Measurements from ENCODE around the gene CROCC. TPM values are rescaled to one million over a fixed set of nuclear protein-coding genes. Genes with fewer than 3 reads are reported as not detected.
"Not testable (repeated sequence)": the region's sequence is repeated elsewhere in the genome, so short reads cannot be mapped to it uniquely, and the experiment has no call there.

The CROCC gene
- total RNA-seq, 1 donor from 2014 or later, result 11.8 TPM

GRCh38 chr1:16964169-16964568 lies 42.4 kb downstream of the CROCC start:
- ATAC-seq; DNase-seq (ENCODE audit: low spot score): not testable (repeated sequence)

GRCh38 chr1:16965486-16966067 lies 43.8 kb downstream of the CROCC start:
- ATAC-seq (no peak), DNase-seq (ENCODE audit: low spot score) (no peak)

- DNase-seq (ENCODE audit: low spot score) (no peak), ATAC-seq (no peak)
Observed at GRCh38 chr1:16966282-16966681, 44.6 kb downstream of the CROCC start.

DNA sequence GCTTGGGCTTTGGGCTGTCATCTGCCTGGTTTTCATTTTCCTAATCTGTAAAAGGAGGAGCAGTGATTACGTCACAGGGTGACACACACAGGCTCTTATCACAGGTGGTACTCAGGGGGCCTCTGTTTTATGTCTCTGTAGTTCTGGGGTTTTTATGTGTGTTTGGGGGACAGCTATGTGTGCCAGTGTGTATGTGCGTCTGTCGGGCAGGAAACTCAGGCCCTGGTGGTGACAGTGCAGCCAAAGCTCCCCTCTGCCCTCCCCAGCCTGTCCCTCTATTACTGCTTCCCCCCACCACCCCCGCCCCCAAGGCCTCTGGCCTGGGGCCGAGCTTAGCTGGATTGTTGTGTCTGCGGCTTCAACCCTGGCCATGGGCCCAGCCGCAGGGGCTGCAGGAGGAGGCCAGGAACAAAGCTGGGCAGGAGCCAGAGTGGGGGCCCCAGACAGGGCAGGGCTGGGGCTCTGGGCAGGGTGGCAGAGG lies 45.4 kb downstream of the CROCC start:
- ATAC-seq, result no peak

GRCh38 chr1:16967962-16968361 lies 46.2 kb downstream of the CROCC start:
- ATAC-seq (no peak), DNase-seq (ENCODE audit: low spot score) (no peak)

More for the DNA sequence above, 45.4 kb downstream of the CROCC start:
- DNase-seq (ENCODE audit: low spot score), result no peak

DNA sequence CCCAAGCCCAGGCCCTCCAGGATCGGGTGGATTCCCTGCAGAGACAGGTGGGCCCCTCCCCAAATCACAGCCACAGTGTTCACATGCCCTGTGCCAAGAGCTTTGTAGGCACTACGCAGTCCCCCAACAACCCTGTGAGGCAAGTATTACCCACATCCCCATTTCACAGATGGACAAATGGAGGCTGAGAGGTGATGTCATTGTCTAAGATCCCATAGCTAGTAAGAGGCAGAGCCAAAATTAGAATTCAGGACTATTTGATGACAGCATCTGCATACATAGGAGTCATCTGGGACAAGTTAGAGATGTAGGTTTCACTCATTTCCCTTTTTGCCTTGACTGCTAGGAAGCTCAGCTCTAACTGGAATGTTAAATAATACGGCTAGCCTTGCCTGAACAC lies 46.6 kb downstream of the CROCC start:
- DNase-seq (ENCODE audit: low spot score) (no peak), ATAC-seq (no peak)

- DNase-seq (ENCODE audit: low spot score) (no peak), ATAC-seq (no peak)
Observed at GRCh38 chr1:16969057-16969611, 47.4 kb downstream of the CROCC start.

DNA sequence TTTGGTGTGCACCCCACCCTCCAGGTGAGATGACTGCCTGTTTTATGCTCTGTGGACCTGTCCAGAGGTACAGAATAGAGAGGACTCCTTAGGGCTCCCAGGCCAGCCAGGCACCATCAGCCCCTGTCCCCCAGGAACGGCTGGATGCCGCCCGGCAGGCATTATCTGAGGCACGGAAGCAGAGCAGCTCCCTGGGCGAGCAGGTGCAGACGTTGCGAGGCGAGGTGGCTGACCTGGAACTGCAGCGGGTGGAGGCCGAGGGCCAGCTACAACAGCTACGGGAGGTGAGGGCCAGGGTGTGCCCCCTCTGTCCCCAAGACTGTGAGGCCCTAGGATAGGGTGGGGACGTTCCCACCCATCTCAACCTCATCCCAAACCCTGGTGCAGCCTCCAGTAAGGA lies 47.9 kb downstream of the CROCC start:
- ATAC-seq (no peak), DNase-seq (ENCODE audit: low spot score) (no peak)

DNA sequence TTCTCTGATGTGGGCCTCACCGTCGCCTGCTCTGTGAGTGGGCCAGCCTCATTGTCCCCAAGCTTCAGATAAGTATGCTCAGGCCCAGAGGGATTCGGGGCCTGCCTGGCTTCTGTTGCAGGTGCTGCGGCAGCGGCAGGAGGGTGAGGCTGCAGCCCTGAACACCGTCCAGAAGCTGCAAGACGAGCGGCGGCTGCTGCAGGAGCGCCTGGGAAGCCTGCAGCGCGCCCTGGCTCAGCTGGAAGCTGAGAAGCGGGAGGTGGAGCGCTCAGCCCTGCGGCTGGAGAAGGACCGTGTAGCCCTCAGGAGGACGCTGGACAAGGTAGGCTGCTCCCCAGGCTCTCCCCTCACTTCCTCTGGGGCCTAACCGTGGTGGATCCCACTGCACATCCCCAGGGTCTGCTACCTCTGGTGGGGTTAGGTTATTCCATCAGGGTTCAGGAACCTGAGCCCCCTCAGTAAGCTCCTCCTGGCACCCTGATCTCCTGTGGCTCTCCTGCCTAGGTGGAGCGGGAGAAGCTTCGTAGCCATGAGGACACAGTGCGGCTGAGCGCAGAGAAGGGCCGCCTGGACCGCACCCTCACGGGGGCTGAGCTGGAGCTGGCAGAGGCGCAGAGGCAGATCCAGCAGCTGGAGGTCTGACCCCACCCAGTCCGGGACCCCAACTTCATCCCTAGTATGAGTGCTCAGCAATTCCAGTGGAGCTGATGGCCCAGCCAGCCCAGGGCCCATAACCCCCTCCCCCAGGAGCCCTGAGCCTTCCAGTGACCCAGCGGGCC lies 48.6 kb downstream of the CROCC start:
- no peak for ATAC-seq
- DNase-seq (ENCODE audit: low spot score), result no peak

GRCh38 chr1:16971341-16972188 lies 49.8 kb downstream of the CROCC start:
- ATAC-seq, result no peak

GRCh38 chr1:16972189-16972895 lies 50.6 kb downstream of the CROCC start:
- DNase-seq (ENCODE audit: low spot score), result no peak
- no peak for ATAC-seq

More at GRCh38 chr1:16971341-16972188, 49.8 kb downstream of the CROCC start:
- no peak for DNase-seq (ENCODE audit: low spot score)

DNA sequence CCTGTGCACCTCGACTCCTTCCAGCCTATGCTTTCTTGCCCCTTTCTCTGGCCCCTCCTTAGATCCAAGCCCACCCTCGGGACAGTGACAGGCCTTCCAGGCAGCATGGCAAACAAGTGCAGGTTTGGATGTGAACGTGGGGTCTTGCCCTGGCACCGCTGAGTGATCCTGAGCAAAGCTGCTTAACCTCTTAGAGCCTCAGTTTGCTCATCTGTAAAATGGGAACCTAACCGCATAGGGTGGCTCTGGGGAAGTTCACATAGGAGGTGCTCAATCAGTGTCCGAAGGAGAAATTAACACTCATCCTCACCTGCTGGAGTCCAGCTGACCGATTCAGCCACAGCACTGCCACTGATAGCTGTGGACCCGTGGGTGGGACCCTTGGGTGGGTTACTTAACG lies 51.5 kb downstream of the CROCC start:
- ATAC-seq (no peak), DNase-seq (ENCODE audit: low spot score) (no peak)

- no peak for DNase-seq (ENCODE audit: low spot score)
- no peak for ATAC-seq
Observed at GRCh38 chr1:16975211-16975610, 53.5 kb downstream of the CROCC start.

DNA sequence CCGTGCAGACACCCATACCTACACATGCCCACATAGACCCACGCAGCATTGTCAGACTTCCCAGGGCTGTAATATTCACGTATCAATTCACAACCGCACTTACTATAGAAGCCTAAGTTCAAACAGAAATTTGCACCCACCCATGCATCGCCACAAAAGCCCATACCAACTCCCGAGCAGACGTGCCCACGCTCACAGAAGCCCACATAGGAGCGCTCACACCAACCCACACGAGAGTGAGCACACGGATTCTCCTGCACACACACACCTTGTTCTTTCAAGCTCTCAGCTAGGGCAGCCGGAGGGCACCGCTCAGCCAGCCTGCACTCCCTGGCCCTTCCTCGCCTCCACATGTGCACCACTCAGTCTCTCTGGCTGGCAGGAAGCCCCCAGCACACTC lies 54.1 kb downstream of the CROCC start:
- no peak for DNase-seq (ENCODE audit: low spot score)
- ATAC-seq, result no peak

- ATAC-seq (no peak), DNase-seq (ENCODE audit: low spot score) (no peak)
Observed at GRCh38 chr1:16976966-16977365, 55.2 kb downstream of the CROCC start.

GRCh38 chr1:16977377-16977776 lies 55.6 kb downstream of the CROCC start:
- no peak for ATAC-seq
- DNase-seq (ENCODE audit: low spot score), result no peak

DNA sequence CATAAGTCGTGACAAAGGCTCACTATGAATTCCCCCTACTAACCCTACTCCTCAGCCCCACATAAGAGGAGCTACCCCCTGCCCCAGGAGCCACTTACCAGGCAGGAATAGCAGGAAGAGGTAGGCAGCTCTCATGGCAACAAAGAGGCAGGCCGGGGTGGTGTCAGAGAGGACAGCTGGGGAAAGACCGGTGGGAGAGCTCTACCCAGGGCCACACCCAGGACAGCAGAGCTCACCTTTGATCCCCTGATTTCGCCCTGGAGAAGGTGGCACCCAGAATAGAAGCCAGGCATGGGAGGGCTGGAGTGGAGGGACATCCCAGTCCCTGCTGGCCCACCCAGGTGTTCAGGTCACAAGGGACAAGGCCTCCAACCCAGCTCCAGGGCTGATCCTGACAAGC lies 56.4 kb downstream of the CROCC start:
- ATAC-seq, result no peak

GRCh38 chr1:16978567-16979474 lies 57.1 kb downstream of the CROCC start:
- ATAC-seq (no peak), DNase-seq (ENCODE audit: low spot score) (no peak)

More for the DNA sequence above, 56.4 kb downstream of the CROCC start:
- DNase-seq (ENCODE audit: low spot score), result no peak
